ENCODE results near the gene FAM47E.

DNA sequence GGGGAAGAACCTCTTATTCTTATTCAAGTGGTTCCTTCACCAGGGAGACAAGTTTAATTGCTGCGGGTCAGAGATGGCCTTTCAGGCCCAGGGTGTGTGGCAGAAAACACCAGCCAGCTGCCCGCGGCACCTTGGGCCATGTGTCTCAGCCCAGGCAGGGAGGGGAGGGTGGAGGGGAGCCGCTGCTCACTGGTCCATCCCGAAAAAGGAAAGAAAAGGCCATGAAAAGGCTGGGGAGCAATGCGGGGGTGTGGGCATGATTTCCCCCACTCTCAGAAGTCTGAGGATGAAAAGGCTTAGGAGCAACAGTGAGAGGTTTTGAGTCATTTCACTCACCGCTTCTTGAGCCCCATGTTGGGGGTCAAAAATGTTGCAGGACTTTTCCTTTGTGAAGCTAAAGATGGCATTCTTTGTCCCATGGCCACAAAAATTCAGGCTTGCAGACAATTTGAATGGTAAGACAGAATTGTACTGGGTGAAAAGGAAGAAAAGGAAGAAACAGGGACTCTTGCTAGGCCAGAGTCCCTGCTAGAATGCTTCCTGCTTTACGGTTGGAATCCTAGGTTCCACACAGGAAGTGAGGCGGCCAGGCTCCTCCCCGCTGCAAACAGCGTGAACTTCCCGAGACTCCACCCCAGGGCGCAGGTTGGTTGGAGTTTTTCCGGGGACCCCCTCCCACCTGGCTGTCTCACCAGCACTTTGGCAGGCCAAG, 17.4 kb upstream of the FAM47E start:
- TF ChIP-seq, protein P1, sequence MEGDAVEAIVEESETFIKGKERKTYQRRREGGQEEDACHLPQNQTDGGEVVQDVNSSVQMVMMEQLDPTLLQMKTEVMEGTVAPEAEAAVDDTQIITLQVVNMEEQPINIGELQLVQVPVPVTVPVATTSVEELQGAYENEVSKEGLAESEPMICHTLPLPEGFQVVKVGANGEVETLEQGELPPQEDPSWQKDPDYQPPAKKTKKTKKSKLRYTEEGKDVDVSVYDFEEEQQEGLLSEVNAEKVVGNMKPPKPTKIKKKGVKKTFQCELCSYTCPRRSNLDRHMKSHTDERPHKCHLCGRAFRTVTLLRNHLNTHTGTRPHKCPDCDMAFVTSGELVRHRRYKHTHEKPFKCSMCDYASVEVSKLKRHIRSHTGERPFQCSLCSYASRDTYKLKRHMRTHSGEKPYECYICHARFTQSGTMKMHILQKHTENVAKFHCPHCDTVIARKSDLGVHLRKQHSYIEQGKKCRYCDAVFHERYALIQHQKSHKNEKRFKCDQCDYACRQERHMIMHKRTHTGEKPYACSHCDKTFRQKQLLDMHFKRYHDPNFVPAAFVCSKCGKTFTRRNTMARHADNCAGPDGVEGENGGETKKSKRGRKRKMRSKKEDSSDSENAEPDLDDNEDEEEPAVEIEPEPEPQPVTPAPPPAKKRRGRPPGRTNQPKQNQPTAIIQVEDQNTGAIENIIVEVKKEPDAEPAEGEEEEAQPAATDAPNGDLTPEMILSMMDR (IDR thresholded peaks at IDR 0.05; ENCODE audit: extremely low read depth in 1 of 2, insufficient read depth in 1 of 2, low read depth in 1 of 2, low read length in 2 of 2): no peak
- no peak for TF ChIP-seq JUN (IDR thresholded peaks at IDR 0.05; ENCODE audit: borderline replicate concordance, insufficient read depth, insufficient read length, low read depth)
- TF ChIP-seq, protein P2, sequence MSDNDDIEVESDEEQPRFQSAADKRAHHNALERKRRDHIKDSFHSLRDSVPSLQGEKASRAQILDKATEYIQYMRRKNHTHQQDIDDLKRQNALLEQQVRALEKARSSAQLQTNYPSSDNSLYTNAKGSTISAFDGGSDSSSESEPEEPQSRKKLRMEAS (IDR thresholded peaks at IDR 0.05; ENCODE audit: insufficient read depth, insufficient read length): no peak
- TF ChIP-seq EZH2 (IDR thresholded peaks at IDR 0.05; ENCODE audit: borderline replicate concordance, low read depth, low read length, severe bottlenecking): no peak

Measured in endothelial cell of umbilical vein (primary cell).